DMS79 treated with DMSO at 0.1 percent for 48 hours (cell line): ENCODE results near the gene HSFX4.
A peak's percentile ranks its signal among the peaks of the same experiment; 100 is the strongest.
"Not testable (repeated sequence)": the region's sequence is repeated elsewhere in the genome, so short reads cannot be mapped to it uniquely, and the experiment has no call there.

Source experiments
- DNase-seq: peaks from one replicate; lab custom pipeline; 2025; lab: John Stamatoyannopoulos, UW

HSFX4 gene

GRCh38 chrX:149937871-149938426, 8.6 kb downstream of the HSFX4 start:
- no peak for DNase-seq

GRCh38 chrX:149938427-149938880, 9.1 kb downstream of the HSFX4 start, which contains the start of gene EOLA2:
Gene EOLA2, minus strand, starts transcription at chrX:149938491. Its CDS starts 4,617 bp downstream, at chrX:149933874.
- DNase-seq, result peak; percentile 81

- DNase-seq, result peak; percentile 84
Observed at GRCh38 chrX:149938881-149939654, 9.7 kb downstream of the HSFX4 start.

GRCh38 chrX:149939655-149939904, 10.2 kb downstream of the HSFX4 start:
- peak; percentile 84 for DNase-seq

- DNase-seq, result peak; percentile 83
Observed at GRCh38 chrX:149939905-149940673, 10.7 kb downstream of the HSFX4 start.

GRCh38 chrX:149940674-149941024, 11.3 kb downstream of the HSFX4 start:
- DNase-seq, result not testable (repeated sequence)

- DNase-seq, result not testable (repeated sequence)
Observed at GRCh38 chrX:149945087-149945670, 15.8 kb downstream of the HSFX4 start.

GRCh38 chrX:149945820-149946219, 16.4 kb downstream of the HSFX4 start:
- not testable (repeated sequence) for DNase-seq

- DNase-seq, result not testable (repeated sequence)
Observed at GRCh38 chrX:149946932-149947331, 17.6 kb downstream of the HSFX4 start.

GRCh38 chrX:149948016-149948415, 18.6 kb downstream of the HSFX4 start:
- DNase-seq, result no peak

GRCh38 chrX:149949743-149950436, 20.5 kb downstream of the HSFX4 start:
- DNase-seq, result no peak

GRCh38 chrX:149950681-149951080, 21.3 kb downstream of the HSFX4 start:
- peak; percentile 11 for DNase-seq

- DNase-seq, result no peak
Observed at GRCh38 chrX:149961572-149961971, 32.2 kb downstream of the HSFX4 start.

- no peak for DNase-seq
Observed at GRCh38 chrX:149962010-149962409, 32.6 kb downstream of the HSFX4 start.

GRCh38 chrX:149962859-149963757, 33.7 kb downstream of the HSFX4 start:
- DNase-seq, result peak; percentile 7

GRCh38 chrX:149979126-149979644, 49.8 kb downstream of the HSFX4 start:
- DNase-seq, result no peak
